ENCODE measurements around the gene LRRC75B. TPM values are rescaled to one million over a fixed set of nuclear protein-coding genes. Genes with fewer than 3 reads are reported as not detected.

The LRRC75B gene, protein sequence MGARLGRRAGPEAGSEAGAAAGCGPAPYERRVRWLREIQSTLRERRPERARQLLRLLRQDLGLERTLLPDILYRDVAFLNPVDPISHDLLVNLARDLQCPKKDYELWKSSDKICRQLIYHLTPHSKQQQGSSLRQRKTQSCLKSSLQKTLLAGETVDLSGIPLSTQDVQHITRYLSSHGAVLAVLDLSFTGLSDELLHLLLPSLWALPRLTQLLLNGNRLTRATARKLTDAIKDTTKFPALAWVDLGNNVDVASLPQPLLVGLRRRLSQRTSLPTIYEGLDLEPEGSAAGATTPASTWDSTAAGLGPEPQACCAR
- total RNA-seq = 16.0 TPM

DNA sequence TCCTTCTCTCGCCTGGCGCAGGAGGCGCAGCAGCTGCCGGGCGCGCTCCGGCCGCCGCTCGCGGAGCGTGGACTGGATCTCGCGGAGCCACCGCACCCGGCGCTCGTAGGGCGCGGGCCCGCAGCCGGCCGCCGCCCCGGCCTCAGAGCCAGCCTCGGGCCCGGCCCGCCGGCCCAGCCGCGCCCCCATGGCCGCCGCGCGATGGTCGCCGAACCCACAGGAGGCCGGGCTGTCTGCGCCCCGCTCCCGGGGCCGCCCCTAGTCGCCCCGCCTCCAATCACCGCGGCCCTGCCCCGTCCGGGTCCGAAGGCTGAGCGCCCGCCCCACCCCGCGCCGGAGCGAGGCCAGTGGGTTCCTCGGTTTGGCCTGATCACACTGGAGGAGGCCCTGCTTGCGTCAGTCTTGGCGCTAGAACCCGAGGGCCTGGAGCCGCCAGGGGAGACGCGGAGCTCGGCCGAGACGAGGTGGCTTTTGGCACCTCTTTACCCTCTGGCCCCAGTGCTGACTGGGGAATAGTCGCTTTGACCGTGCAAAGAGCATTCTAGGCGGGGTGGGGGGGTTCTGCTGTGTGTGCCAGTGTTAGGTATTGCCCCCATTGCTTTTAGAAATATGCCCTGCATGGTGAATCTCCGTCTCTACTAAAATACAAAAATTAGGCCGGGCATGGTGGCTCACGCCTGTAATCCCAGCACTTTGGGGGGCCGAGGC is at the start of gene LRRC75B:
TSS of gene LRRC75B (minus strand) at position 223 of the 708 bp plus-strand sequence. CDS start at position 189, 34 bp downstream.

DNA sequence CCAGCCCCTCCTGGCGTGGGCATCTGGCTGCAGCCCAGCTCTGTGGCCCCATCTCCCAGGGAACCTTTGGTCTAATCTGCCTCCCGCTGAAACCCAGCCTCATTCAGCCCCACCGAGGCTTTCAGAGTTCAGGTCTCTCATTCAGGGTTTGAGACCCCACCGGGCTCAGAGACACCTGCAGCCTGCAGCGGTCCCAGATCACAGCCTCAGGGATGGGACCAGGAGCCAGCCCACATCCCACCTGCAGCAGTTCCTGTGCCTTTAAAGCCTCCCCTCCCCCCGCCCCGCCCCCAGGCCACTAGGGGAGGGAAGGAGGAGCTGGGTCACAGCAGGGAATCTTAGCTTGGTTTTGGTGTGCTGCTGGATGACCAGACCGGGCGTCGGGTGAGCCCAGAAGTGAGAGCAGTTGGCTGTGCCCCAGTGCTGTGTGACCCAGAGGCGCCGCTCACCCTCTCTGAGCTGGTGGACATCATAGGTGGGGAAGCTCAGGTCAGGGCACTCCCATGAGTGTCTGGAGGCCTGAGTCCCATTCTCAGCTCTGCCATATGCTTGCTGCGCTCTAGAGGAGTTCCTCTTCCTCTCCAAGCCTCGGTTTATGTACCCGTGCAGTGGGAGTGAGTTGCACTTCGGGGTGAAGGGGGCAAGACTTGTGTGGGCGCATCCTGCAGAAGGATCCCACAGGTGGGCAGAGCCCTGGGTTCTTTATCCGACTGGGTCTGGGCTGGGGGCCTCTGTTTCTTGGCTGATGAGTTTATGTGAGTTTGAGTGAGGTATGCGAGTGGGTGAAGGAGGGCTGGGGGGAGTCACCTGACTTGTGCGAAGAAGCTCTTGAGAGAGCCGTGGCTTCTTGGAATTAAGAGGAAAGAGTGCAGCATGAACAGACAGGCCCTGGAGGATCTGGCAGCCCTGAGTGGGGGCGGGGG is 10.2 kb upstream of the LRRC75B start, which contains the start of gene GGT1:
TSS of gene GGT1 (plus strand) at position 347 of the 923 bp plus-strand sequence. CDS start 7,889 bp downstream, outside the sequence.

DNA sequence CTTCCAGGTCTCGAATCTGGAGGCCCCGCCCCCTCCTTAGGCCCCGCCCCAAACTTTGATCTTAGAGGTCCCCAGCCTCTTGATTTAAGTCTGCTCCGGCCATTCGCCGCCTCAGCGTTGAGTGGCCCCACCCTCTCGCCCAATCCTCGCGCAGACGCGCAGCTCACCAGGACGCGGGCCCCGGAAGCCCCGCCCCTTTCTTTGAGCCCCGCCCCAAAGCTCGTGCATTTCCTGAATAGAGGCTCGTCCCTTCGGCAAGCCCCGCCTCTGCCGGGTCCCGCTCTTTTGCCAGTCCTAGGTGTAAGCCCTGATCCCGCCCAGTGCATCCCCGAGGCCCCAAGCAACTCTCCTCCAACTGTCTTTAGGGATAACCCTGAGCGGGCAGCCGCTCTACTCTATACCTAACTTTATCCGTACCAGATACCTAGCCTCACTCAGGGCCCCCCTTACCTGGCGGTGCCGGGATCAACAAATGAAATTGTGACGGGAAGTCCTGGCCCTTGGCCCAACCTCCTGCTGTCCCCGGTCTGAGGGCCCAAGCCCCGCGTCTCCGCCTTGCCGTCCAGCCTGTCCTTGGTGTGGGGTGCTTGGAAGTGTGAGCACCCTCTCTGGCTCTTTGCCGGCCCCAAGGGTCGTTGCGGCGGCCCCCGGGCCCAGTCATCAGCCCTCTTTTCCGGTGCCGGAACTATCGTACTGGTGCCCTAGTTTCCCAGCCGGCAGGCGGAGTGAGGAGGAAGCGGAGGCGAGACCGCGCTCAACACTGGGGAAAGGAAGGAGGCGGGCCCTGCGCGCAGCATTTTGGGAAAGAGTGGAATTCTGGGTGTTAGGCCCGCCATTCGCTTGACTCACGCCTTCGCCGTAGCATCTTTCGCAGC is 37.5 kb downstream of the LRRC75B start, which contains the start of gene SNRPD3:
TSS of gene SNRPD3 (plus strand) at position 835 of the 875 bp plus-strand sequence. CDS start 1,676 bp downstream, outside the sequence.

DNA sequence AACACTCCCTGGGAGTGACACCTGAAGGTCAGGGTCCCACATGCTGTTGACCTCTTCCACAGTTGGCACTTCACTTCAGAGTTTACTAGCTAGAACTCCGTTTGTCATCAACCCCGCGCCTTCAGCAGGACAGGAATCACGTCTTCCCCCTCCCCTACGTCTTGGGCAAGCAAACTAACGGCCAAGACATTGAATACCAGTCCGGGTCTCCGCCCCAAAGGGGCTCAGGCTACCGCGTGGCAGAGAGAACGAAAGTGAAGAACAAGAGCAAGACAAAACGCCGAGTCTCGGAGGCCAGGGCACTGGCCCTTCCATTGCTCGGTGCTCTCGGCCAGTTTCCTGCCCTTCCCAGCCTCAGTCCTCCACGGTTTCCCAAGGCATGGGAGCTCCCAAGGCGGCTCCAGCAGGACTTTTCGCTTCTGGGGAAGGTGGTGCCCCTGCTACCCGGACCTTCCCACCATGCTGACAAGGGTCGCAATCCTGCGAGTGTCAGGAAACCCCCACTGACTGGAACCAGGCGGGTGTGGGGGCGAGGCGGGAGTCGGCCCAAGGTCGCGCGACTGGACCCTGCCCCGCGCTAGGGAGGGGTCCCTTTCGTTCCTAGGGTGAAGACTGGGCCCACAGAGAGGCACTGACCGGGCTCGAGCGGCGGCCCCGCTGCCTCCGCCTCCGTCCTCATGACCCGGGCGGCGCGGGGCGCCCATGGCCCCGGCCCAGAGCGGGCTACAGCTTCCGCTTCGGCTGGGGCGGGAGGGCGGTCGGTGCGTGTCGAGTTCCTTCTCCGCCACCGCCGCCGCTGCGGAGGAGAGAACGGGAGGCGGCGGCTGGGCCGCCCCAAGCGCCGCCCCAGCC is 38.3 kb downstream of the LRRC75B start, which contains the start of gene GUCD1:
TSS of gene GUCD1 (minus strand) at position 826 of the 852 bp plus-strand sequence. CDS start at position 679, 147 bp downstream.

Other genes with a start within 250 kb of the LRRC75B start
- 18.5 TPM for gene ADORA2A, start 165.5 kb downstream of the LRRC75B start, total RNA-seq
- 2.5 TPM for gene UPB1, start 97.7 kb downstream of the LRRC75B start, total RNA-seq
- gene GUCD1, start 37.9 kb downstream of the LRRC75B start, total RNA-seq = 54.0 TPM
- gene SNRPD3, start 37.1 kb downstream of the LRRC75B start, total RNA-seq = 214 TPM
- gene GGT1, start 10.1 kb upstream of the LRRC75B start, total RNA-seq = 6.3 TPM
- not detected for gene PIWIL3, start 181.6 kb upstream of the LRRC75B start, total RNA-seq
- 3.6 TPM for gene SGSM1, start 213.1 kb upstream of the LRRC75B start, total RNA-seq

All from camera-type eye (tissue), 1 donor.